Vagina (tissue), 2 donors: Measurements from ENCODE around the gene HTR1A. TPM values are rescaled to one million over a fixed set of nuclear protein-coding genes. Genes with fewer than 3 reads are reported as not detected.

ENCODE experiments used
- DNase-seq, 2 donors: peaks; one replicate each; pipeline ENCODE4 v3.0.0-alpha.2; 2017; ENCODE audit errors: extremely low spot score in 2 of 2
- H3K27ac ChIP-seq: fragments of 200-600 bp; sonication (generic); one replicate; pipeline ENCODE4 v1.5.1; 2019
- H3K27me3 ChIP-seq: fragments of 200-600 bp; sonication (generic); one replicate; pipeline ENCODE4 v1.5.1; 2019
- H3K36me3 ChIP-seq, 2 donors: fragments of 200-600 bp; sonication (generic); one replicate each; pipeline ENCODE4 v1.5.1; 2017 to 2019
- H3K4me1 ChIP-seq: fragments of 200-600 bp; sonication (generic); one replicate; pipeline ENCODE4 v1.5.1; 2019
- H3K4me3 ChIP-seq, 2 donors: fragments of 200-600 bp; sonication (generic); 1 replicate in 1 of 2; 2 replicates in 1 of 2; pipeline ENCODE4 v1.5.1; 2016 to 2019
- H3K9me3 ChIP-seq: fragments of 200-600 bp; sonication (generic); one replicate; pipeline ENCODE4 v1.5.1; 2019
- CTCF ChIP-seq, 3 experiments: fragments of 450-650 bp in 2 of 3; fragments of 200-600 bp in 1 of 3; sonication (generic) in 1 of 3; IDR thresholded peaks; one replicate each; pipeline ENCODE4 v1.5.1; 2017 to 2019; ENCODE audit warnings: antibody characterized with exemption in 3 of 3, mild to moderate bottlenecking in 2 of 3, moderate library complexity in 2 of 3
- POLR2A ChIP-seq, 2 donors: fragments of 450-650 bp; IDR thresholded peaks; one replicate each; pipeline ENCODE4 v1.6.1; 2017; ENCODE audit warnings: antibody characterized with exemption in 2 of 2, mild to moderate bottlenecking in 2 of 2, moderate library complexity in 2 of 2
- POLR2AphosphoS5 ChIP-seq, 2 donors: sonication (generic); formaldehyde crosslinking; IDR thresholded peaks; one replicate each; pipeline ENCODE4 v1.9.0; 2017; ENCODE audit warnings: antibody characterized with exemption in 2 of 2, mild to moderate bottlenecking in 2 of 2, low read depth in 1 of 2; ENCODE audit not compliant: insufficient read depth in 1 of 2
- intact Hi-C: fragments of 100-400 bp; cut with DNase I; formaldehyde crosslinking; loops from one replicate; pipeline ENCODE4 v1.15.1; 2023
- total RNA-seq: library from RNA; depleted of rRNA; stranded (reverse); fragments of >200 nt; gene quantifications from one replicate; pipeline ENCODE4 v1.2.3, GENCODE V29; 2016

The HTR1A gene
- total RNA-seq, 1 donor from 2014 or later = not detected

GRCh38 chr5:63963926-63964325 lies 1.7 kb upstream of the HTR1A start:
- no peak overlapping the region for H3K27ac ChIP-seq
- H3K4me3 ChIP-seq = no peak overlapping the region
- intact Hi-C loops = no loop called here
- H3K27me3 ChIP-seq = no peaks in the 10 kb centered on the region
- H3K4me1 ChIP-seq = no peaks in the 10 kb centered on the region
- no peaks in the 10 kb centered on the region for H3K36me3 ChIP-seq
- no peak for DNase-seq
- TF ChIP-seq POLR2A (IDR thresholded peaks at IDR 0.05) (no peak), POLR2AphosphoS5 (IDR thresholded peaks at IDR 0.05; ENCODE audit: insufficient read depth in 1 of 2, low read depth in 1 of 2) (no peak), CTCF (IDR thresholded peaks at IDR 0.05) (no peak)
- H3K9me3 ChIP-seq = no peaks in the 10 kb centered on the region

- Histone ChIP-seq H3K27me3 (no peaks in the 10 kb centered on the region), H3K4me1 (no peaks in the 10 kb centered on the region), H3K9me3 (no peaks in the 10 kb centered on the region), H3K27ac (no peak overlapping the region), H3K36me3 (no peaks in the 10 kb centered on the region), H3K4me3 (no peak overlapping the region)
- no peak for DNase-seq
- intact Hi-C loops = no loop called here
- TF ChIP-seq POLR2A (IDR thresholded peaks at IDR 0.05) (no peak), POLR2AphosphoS5 (IDR thresholded peaks at IDR 0.05; ENCODE audit: insufficient read depth in 1 of 2, low read depth in 1 of 2) (no peak), CTCF (IDR thresholded peaks at IDR 0.05) (no peak)
Observed at GRCh38 chr5:63963080-63963735, 963 bp upstream of the HTR1A start.

- H3K27me3 ChIP-seq = no peaks in the 10 kb centered on the region
- H3K27ac ChIP-seq = no peak overlapping the region
- TF ChIP-seq POLR2AphosphoS5 (IDR thresholded peaks at IDR 0.05; ENCODE audit: insufficient read depth in 1 of 2, low read depth in 1 of 2) (no peak), CTCF (IDR thresholded peaks at IDR 0.05) (no peak), POLR2A (IDR thresholded peaks at IDR 0.05) (no peak)
- no peak for DNase-seq
- intact Hi-C loops = no loop called here
- H3K4me3 ChIP-seq = no peak overlapping the region
- H3K36me3 ChIP-seq = no peaks in the 10 kb centered on the region
- no peaks in the 10 kb centered on the region for H3K4me1 ChIP-seq
- H3K9me3 ChIP-seq = no peaks in the 10 kb centered on the region
Observed at GRCh38 chr5:63961598-63962161, 565 bp downstream of the HTR1A start.

- Histone ChIP-seq H3K9me3 (no peaks in the 10 kb centered on the region), H3K27me3 (no peaks in the 10 kb centered on the region), H3K4me1 (no peaks in the 10 kb centered on the region), H3K36me3 (no peaks in the 10 kb centered on the region), H3K4me3 (no peak overlapping the region), H3K27ac (no peak overlapping the region)
- intact Hi-C loops = no loop called here
- no peak for DNase-seq
- no peak for TF ChIP-seq POLR2A (IDR thresholded peaks at IDR 0.05)
- TF ChIP-seq CTCF (IDR thresholded peaks at IDR 0.05) = no peak
- no peak for TF ChIP-seq POLR2AphosphoS5 (IDR thresholded peaks at IDR 0.05; ENCODE audit: insufficient read depth in 1 of 2, low read depth in 1 of 2)
Observed at GRCh38 chr5:63961125-63961597, 1.1 kb downstream of the HTR1A start.

- Histone ChIP-seq H3K4me3 (no peak overlapping the region), H3K27ac (no peak overlapping the region), H3K27me3 (no peaks in the 10 kb centered on the region), H3K9me3 (no peaks in the 10 kb centered on the region), H3K4me1 (no peaks in the 10 kb centered on the region), H3K36me3 (no peaks in the 10 kb centered on the region)
- intact Hi-C loops = no loop called here
- DNase-seq = no peak
- TF ChIP-seq POLR2AphosphoS5 (IDR thresholded peaks at IDR 0.05; ENCODE audit: insufficient read depth in 1 of 2, low read depth in 1 of 2) = no peak
- TF ChIP-seq CTCF (IDR thresholded peaks at IDR 0.05) = no peak
- no peak for TF ChIP-seq POLR2A (IDR thresholded peaks at IDR 0.05)
Observed at GRCh38 chr5:63960646-63961045, 1.6 kb downstream of the HTR1A start.
